Measurements from ENCODE around the gene PSG5.
"Not testable (repeated sequence)": the region's sequence is repeated elsewhere in the genome, so short reads cannot be mapped to it uniquely, and the experiment has no call there.

Gene PSG5

DNA sequence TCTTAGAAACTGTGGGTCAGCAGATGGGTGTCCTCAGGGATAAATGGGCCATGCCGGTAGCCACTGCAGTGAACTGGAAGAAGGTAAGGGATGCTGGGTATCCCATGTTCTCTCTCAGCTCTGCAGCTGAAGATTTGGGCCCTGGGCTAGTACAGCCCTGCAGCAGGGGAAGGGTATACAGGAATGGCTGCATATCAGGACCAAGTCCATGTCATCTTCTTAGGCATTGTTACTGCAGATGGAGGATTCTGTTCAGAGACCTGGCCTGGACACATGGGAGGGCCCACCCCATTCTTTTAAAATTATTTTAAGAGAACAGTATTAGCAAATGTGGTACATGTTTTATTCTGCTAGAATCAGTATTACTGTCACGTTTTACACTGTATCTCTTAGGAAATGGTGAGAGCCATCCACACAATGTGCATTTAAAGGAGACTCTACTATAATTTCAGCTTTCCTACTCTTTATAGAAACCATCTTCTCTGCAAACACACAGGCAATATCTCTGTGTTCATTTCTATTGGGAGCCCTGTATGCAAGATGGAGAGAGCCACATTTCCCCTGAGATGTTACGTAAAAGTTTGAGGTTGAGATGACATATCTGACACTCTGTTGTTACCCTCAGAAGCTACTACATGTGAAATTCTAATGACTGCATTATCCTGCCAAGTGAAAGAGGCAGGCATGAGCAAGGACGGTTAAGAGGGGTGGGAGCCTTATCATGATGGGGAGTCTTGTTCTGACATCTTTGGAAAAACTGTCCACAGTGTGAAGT is 6.2 kb upstream of the PSG5 start (continued):
- peak; percentile 67; the same call in 1 of the 2 replicates for TF ChIP-seq ZNF24 (tag by site-specific recombination; IDR thresholded peaks at IDR 0.05)
- TF ChIP-seq ZNF366 (tag by site-specific recombination; conservative IDR thresholded peaks at IDR 0.05) = peak; percentile 98
- peak; percentile 45; the same call in 1 of the 2 replicates for TF ChIP-seq BCL11A (tag by site-specific recombination; IDR thresholded peaks at IDR 0.05; ENCODE audit: low read depth)
- TF ChIP-seq SP7 (tag by site-specific recombination; IDR thresholded peaks at IDR 0.05) = peak; percentile 81
- TF ChIP-seq ZNF146 (tag by site-specific recombination; IDR thresholded peaks at IDR 0.05) = peak; percentile 13; the same call in 1 of the 2 replicates
- TF ChIP-seq BCL11B (tag by site-specific recombination; IDR thresholded peaks at IDR 0.05; ENCODE audit: low read depth) = 0 out of 2 replicates have a peak, but pooled peaks have one; percentile 11
- TF ChIP-seq PRDM1 (tag by site-specific recombination; IDR thresholded peaks at IDR 0.05) = peak; percentile 92
- TF ChIP-seq OSR2 (tag by site-specific recombination; IDR thresholded peaks at IDR 0.05) = peak; percentile 98
- TF ChIP-seq, protein P1, sequence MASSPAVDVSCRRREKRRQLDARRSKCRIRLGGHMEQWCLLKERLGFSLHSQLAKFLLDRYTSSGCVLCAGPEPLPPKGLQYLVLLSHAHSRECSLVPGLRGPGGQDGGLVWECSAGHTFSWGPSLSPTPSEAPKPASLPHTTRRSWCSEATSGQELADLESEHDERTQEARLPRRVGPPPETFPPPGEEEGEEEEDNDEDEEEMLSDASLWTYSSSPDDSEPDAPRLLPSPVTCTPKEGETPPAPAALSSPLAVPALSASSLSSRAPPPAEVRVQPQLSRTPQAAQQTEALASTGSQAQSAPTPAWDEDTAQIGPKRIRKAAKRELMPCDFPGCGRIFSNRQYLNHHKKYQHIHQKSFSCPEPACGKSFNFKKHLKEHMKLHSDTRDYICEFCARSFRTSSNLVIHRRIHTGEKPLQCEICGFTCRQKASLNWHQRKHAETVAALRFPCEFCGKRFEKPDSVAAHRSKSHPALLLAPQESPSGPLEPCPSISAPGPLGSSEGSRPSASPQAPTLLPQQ (tag by site-specific recombination; IDR thresholded peaks at IDR 0.05) = peak; percentile 99
- 0 out of 2 replicates have a peak, but pooled peaks have one; percentile 38 for TF ChIP-seq ZNF843 (tag by site-specific recombination; IDR thresholded peaks at IDR 0.05)
- TF ChIP-seq ZNF768 (tag by site-specific recombination; IDR thresholded peaks at IDR 0.05) = 0 out of 2 replicates have a peak, but pooled peaks have one; percentile 62
- TF ChIP-seq ZEB2 (tag by site-specific recombination; IDR thresholded peaks at IDR 0.05) = peak; percentile 80
- TF ChIP-seq, protein P2, sequence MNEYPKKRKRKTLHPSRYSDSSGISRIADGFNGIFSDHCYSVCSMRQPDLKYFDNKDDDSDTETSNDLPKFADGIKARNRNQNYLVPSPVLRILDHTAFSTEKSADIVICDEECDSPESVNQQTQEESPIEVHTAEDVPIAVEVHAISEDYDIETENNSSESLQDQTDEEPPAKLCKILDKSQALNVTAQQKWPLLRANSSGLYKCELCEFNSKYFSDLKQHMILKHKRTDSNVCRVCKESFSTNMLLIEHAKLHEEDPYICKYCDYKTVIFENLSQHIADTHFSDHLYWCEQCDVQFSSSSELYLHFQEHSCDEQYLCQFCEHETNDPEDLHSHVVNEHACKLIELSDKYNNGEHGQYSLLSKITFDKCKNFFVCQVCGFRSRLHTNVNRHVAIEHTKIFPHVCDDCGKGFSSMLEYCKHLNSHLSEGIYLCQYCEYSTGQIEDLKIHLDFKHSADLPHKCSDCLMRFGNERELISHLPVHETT (tag by site-specific recombination; IDR thresholded peaks at IDR 0.05) = peak; percentile 74
- TF ChIP-seq ZNF623 (tag by site-specific recombination; IDR thresholded peaks at IDR 0.05) = peak; percentile 9; the same call in 1 of the 2 replicates
- TF ChIP-seq, protein P3, sequence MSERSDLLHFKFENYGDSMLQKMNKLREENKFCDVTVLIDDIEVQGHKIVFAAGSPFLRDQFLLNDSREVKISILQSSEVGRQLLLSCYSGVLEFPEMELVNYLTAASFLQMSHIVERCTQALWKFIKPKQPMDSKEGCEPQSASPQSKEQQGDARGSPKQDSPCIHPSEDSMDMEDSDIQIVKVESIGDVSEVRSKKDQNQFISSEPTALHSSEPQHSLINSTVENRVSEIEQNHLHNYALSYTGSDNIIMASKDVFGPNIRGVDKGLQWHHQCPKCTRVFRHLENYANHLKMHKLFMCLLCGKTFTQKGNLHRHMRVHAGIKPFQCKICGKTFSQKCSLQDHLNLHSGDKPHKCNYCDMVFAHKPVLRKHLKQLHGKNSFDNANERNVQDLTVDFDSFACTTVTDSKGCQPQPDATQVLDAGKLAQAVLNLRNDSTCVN (tag by site-specific recombination; optimal IDR thresholded peaks at IDR 0.05) = peak; percentile 11

DNA sequence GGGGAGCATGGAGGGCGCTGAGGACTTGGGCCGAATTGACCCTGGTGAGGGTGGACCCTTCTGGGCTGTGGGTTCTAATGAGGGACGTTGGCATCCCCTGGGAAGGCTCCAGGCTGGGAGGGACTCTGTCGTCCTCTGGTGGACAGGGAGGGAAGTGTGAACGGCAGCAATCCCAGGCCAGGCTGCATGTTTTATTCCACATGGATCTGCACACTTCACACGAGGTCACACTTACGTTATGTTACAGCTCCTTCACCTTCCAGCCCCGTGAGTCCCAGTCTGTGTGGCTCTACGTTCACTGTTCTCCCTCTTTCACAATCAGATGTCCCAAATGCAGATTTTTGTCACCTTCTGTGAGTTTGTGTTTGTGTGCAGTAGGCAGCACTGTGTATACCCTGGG is 1.8 kb upstream of the PSG5 start:
- H3K27ac ChIP-seq (ENCODE audit: extremely low read depth, low read depth, low read length); H3K4me3 ChIP-seq (ENCODE audit: low read depth, low read length); H3K36me3 ChIP-seq (ENCODE audit: control insufficient read depth in 2 of 2, insufficient read depth in 1 of 2, low read length in 2 of 2); H3K9me3 ChIP-seq (ENCODE audit: control insufficient read depth, insufficient read depth, low read depth, low read length); POLR2A ChIA-PET; H3K4me1 ChIP-seq (ENCODE audit: control insufficient read depth, insufficient read depth, low read length): not testable (repeated sequence)
- CTCF ChIA-PET = interaction anchor here (0.5 to 3.0 kb wide), 16 partner anchors 9 to 446 kb away, joined by 3 to 29 read pairs (median 3); no protein-coding TSS in a partner anchor
- peak; percentile 43; the same call in 1 of the 2 replicates for TF ChIP-seq ZNF423 (tag by site-specific recombination; IDR thresholded peaks at IDR 0.05)
- peak; percentile 71 for TF ChIP-seq ZNF600 (tag by site-specific recombination; IDR thresholded peaks at IDR 0.05)
- TF ChIP-seq, protein P4, sequence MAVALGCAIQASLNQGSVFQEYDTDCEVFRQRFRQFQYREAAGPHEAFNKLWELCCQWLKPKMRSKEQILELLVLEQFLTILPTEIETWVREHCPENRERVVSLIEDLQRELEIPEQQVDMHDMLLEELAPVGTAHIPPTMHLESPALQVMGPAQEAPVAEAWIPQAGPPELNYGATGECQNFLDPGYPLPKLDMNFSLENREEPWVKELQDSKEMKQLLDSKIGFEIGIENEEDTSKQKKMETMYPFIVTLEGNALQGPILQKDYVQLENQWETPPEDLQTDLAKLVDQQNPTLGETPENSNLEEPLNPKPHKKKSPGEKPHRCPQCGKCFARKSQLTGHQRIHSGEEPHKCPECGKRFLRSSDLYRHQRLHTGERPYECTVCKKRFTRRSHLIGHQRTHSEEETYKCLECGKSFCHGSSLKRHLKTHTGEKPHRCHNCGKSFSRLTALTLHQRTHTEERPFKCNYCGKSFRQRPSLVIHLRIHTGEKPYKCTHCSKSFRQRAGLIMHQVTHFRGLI (tag by site-specific recombination; IDR thresholded peaks at IDR 0.05) = peak; percentile 64; the same call in 1 of the 2 replicates
- peak; percentile 82 for TF ChIP-seq ZBTB17 (tag by site-specific recombination; IDR thresholded peaks at IDR 0.05)
- 0 out of 2 replicates have a peak, but pooled peaks have one; percentile 7 for TF ChIP-seq ZNF211 (tag by site-specific recombination; IDR thresholded peaks at IDR 0.05; ENCODE audit: low read depth)
- peak; percentile 36; the same call in 1 of the 2 replicates for TF ChIP-seq ZXDB (tag by site-specific recombination; IDR thresholded peaks at IDR 0.05)
- peak; percentile 12; the same call in 1 of the 2 replicates for TF ChIP-seq ZBTB48 (tag by site-specific recombination; IDR thresholded peaks at IDR 0.05)
- TF ChIP-seq KLF8 (tag by site-specific recombination; IDR thresholded peaks at IDR 0.05) = peak; percentile 34; the same call in 1 of the 2 replicates
- TF ChIP-seq ZSCAN30 (tag by site-specific recombination; IDR thresholded peaks at IDR 0.05) = peak; percentile 48; the same call in 1 of the 2 replicates
- peak; percentile 45 for TF ChIP-seq ZNF654 (tag by site-specific recombination; IDR thresholded peaks at IDR 0.05; ENCODE audit: low read depth)
- 0 out of 2 replicates have a peak, but pooled peaks have one; percentile 6 for TF ChIP-seq ZNF585B (tag by site-specific recombination; IDR thresholded peaks at IDR 0.05)
- TF ChIP-seq ZNF629 (tag by site-specific recombination; IDR thresholded peaks at IDR 0.05) = peak; percentile 16; the same call in 1 of the 2 replicates
- TF ChIP-seq, protein P5, sequence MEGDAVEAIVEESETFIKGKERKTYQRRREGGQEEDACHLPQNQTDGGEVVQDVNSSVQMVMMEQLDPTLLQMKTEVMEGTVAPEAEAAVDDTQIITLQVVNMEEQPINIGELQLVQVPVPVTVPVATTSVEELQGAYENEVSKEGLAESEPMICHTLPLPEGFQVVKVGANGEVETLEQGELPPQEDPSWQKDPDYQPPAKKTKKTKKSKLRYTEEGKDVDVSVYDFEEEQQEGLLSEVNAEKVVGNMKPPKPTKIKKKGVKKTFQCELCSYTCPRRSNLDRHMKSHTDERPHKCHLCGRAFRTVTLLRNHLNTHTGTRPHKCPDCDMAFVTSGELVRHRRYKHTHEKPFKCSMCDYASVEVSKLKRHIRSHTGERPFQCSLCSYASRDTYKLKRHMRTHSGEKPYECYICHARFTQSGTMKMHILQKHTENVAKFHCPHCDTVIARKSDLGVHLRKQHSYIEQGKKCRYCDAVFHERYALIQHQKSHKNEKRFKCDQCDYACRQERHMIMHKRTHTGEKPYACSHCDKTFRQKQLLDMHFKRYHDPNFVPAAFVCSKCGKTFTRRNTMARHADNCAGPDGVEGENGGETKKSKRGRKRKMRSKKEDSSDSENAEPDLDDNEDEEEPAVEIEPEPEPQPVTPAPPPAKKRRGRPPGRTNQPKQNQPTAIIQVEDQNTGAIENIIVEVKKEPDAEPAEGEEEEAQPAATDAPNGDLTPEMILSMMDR (tag by site-specific recombination; IDR thresholded peaks at IDR 0.05) = peak; percentile 82
- TF ChIP-seq ZFP69B (tag by site-specific recombination; IDR thresholded peaks at IDR 0.05) = 0 out of 2 replicates have a peak, but pooled peaks have one; percentile 28
